H9 (cell line): ENCODE measurements around the gene IRF7. TPM values are rescaled to one million over a fixed set of nuclear protein-coding genes. Genes with fewer than 3 reads are reported as not detected.

Source experiments
- DNase-seq: peaks from one replicate; pipeline ENCODE4 v3.0.0-alpha.2; 2017
- H2AFZ ChIP-seq: one replicate; pipeline ENCODE4 v1.6.1; 2013; ENCODE audit warnings: mild to moderate bottlenecking, low read length, control low read depth, moderate library complexity
- H2AK5ac ChIP-seq: 2 replicates; pipeline ENCODE4 v1.6.1; 2013; ENCODE audit warnings: low read length, control low read depth, mixed read lengths; ENCODE audit not compliant: insufficient read length
- H2BK120ac ChIP-seq: one replicate; pipeline ENCODE4 v1.6.1; 2013; ENCODE audit warnings: low read depth, mild to moderate bottlenecking, low read length, control low read depth, inconsistent platforms; ENCODE audit not compliant: poor library complexity, severe bottlenecking
- H2BK12ac ChIP-seq: 2 replicates; pipeline ENCODE4 v1.6.1; 2013; ENCODE audit warnings: low read length, control low read depth, mixed read lengths, low read depth; ENCODE audit not compliant: insufficient read length
- H2BK15ac ChIP-seq: 2 replicates; pipeline ENCODE4 v1.6.1; 2013; ENCODE audit warnings: low read depth, low read length, control low read depth
- H2BK20ac ChIP-seq: one replicate; pipeline ENCODE4 v1.6.1; 2013; ENCODE audit warnings: low read depth, mild to moderate bottlenecking, low read length, control low read depth, inconsistent platforms; ENCODE audit not compliant: poor library complexity, severe bottlenecking
- H2BK5ac ChIP-seq: 2 replicates; pipeline ENCODE4 v1.6.1; 2013; ENCODE audit warnings: low read length, control low read depth, mixed read lengths; ENCODE audit not compliant: insufficient read length
- H3K14ac ChIP-seq: 2 replicates; pipeline ENCODE4 v1.6.1; 2013; ENCODE audit warnings: low read length, control low read depth; ENCODE audit not compliant: insufficient read depth
- H3K18ac ChIP-seq: 2 replicates; pipeline ENCODE4 v1.6.1; 2013; ENCODE audit warnings: low read depth, mild to moderate bottlenecking, mixed read lengths, low read length, control low read depth; ENCODE audit not compliant: insufficient read length
- H3K23ac ChIP-seq: 2 replicates; pipeline ENCODE4 v1.6.1; 2013; ENCODE audit warnings: low read length, control low read depth, mixed read lengths, low read depth; ENCODE audit not compliant: insufficient read length
- H3K23me2 ChIP-seq: 2 replicates; pipeline ENCODE4 v1.6.1; 2013; ENCODE audit warnings: low read depth, mild to moderate bottlenecking, mixed read lengths, low read length, control low read depth; ENCODE audit not compliant: insufficient read length, poor library complexity, severe bottlenecking
- H3K27ac ChIP-seq: 2 replicates; pipeline ENCODE4 v1.5.1; 2013; ENCODE audit warnings: low read length, control low read depth, mixed read lengths, low read depth; ENCODE audit not compliant: insufficient read length
- H3K27me3 ChIP-seq: 2 replicates; pipeline ENCODE4 v1.6.1; 2013; ENCODE audit warnings: low read length, control low read depth, inconsistent platforms; ENCODE audit not compliant: insufficient read depth
- H3K4ac ChIP-seq: 2 replicates; pipeline ENCODE4 v1.6.1; 2013; ENCODE audit warnings: low read depth, mild to moderate bottlenecking, control low read depth, inconsistent platforms, low read length, moderate library complexity
- H3K4me1 ChIP-seq: 2 replicates; pipeline ENCODE4 v1.6.1; 2013; ENCODE audit warnings: low read length, control low read depth, inconsistent platforms; ENCODE audit not compliant: insufficient read depth
- H3K4me2 ChIP-seq: 2 replicates; pipeline ENCODE4 v1.6.1; 2013; ENCODE audit warnings: low read length, control low read depth, mixed read lengths; ENCODE audit not compliant: insufficient read length, insufficient read depth
- H3K56ac ChIP-seq: 2 replicates; pipeline ENCODE4 v1.6.1; 2013; ENCODE audit warnings: low read depth, mild to moderate bottlenecking, mixed read lengths, low read length, control low read depth; ENCODE audit not compliant: insufficient read length
- H3K79me1 ChIP-seq: 2 replicates; pipeline ENCODE4 v1.6.1; 2013; ENCODE audit warnings: low read depth, mild to moderate bottlenecking, moderate library complexity, low read length, control low read depth, inconsistent platforms; ENCODE audit not compliant: insufficient read depth, poor library complexity, severe bottlenecking
- H3K79me2 ChIP-seq: 2 replicates; pipeline ENCODE4 v1.6.1; 2013; ENCODE audit warnings: low read length, control low read depth, inconsistent platforms; ENCODE audit not compliant: insufficient read depth
- H3K9ac ChIP-seq: 2 replicates; pipeline ENCODE4 v1.6.1; 2013; ENCODE audit warnings: low read length, control low read depth, mixed read lengths; ENCODE audit not compliant: insufficient read length; ENCODE audit errors: extremely low read depth
- H3K9me3 ChIP-seq: one replicate; pipeline ENCODE4 v1.6.1; 2013; ENCODE audit warnings: low read depth, low read length, inconsistent platforms; ENCODE audit not compliant: control insufficient read depth
- H3T11ph ChIP-seq: one replicate; pipeline ENCODE4 v1.6.1; 2013; ENCODE audit warnings: mild to moderate bottlenecking, low read length, control low read depth, inconsistent platforms
- H4K20me1 ChIP-seq: one replicate; pipeline ENCODE4 v1.6.1; 2013; ENCODE audit not compliant: control insufficient read depth, insufficient read length, insufficient read depth
- H4K5ac ChIP-seq: 2 replicates; pipeline ENCODE4 v1.6.1; 2013; ENCODE audit warnings: low read depth, mild to moderate bottlenecking, mixed read lengths, low read length, control low read depth; ENCODE audit not compliant: insufficient read length
- H4K8ac ChIP-seq: replicated peaks from 2 replicates; pipeline ENCODE4 v1.6.1; 2013; ENCODE audit warnings: low read length, control low read depth, mixed read lengths, low read depth; ENCODE audit not compliant: insufficient read length
- H4K91ac ChIP-seq: 2 replicates; pipeline ENCODE4 v1.6.1; 2013; ENCODE audit warnings: low read depth, mild to moderate bottlenecking, moderate library complexity, mixed read lengths, low read length, control low read depth; ENCODE audit not compliant: insufficient read length
- H3K27ac Mint-ChIP-seq, 3 experiments: 2 replicates in 2 of 3; 3 replicates in 1 of 3; pipeline ENCODE4 v1.8.0; 2020 to 2021; ENCODE audit warnings: mixed read lengths in 3 of 3, mild to moderate bottlenecking in 1 of 3, moderate library complexity in 1 of 3
- H3K27me3 Mint-ChIP-seq: 2 replicates; pipeline ENCODE4 v1.8.0; 2021; ENCODE audit warnings: low read depth, mild to moderate bottlenecking, moderate library complexity, mixed read lengths
- H3K36me3 Mint-ChIP-seq, 3 experiments: 2 replicates in 2 of 3; 3 replicates in 1 of 3; pipeline ENCODE4 v1.8.0; 2020 to 2021; ENCODE audit warnings: low read depth in 3 of 3, mixed read lengths in 3 of 3; ENCODE audit not compliant: insufficient read depth in 1 of 3
- H3K4me1 Mint-ChIP-seq, 2 experiments: 2 replicates each; pipeline ENCODE4 v1.8.0; 2020; ENCODE audit warnings: mixed read lengths in 2 of 2
- H3K4me3 Mint-ChIP-seq, 2 experiments: 2 replicates in 1 of 2; 3 replicates in 1 of 2; pipeline ENCODE4 v1.8.0; 2020 to 2021; ENCODE audit warnings: mild to moderate bottlenecking in 2 of 2, mixed read lengths in 2 of 2, moderate library complexity in 1 of 2
- H3K9me3 Mint-ChIP-seq, 2 experiments: 2 replicates in 1 of 2; 3 replicates in 1 of 2; pipeline ENCODE4 v1.8.0; 2020; ENCODE audit warnings: mild to moderate bottlenecking in 2 of 2, mixed read lengths in 2 of 2, moderate library complexity in 1 of 2
- CTCF ChIP-seq: fragments of 200-600 bp; sonication (generic); conservative IDR thresholded peaks from 3 replicates; pipeline ENCODE4 v1.8.0; 2021; ENCODE audit warnings: antibody characterized with exemption, mild to moderate bottlenecking
- WGBS: extraction: QIAGEN DNeasy Blood & Tissue Kit; methylation state at CpG from one replicate; pipeline ENCODE4 v1.1.7; 2013; ENCODE audit warnings: missing lambda C conversion rate, low lambda C conversion rate, mixed read lengths; ENCODE audit not compliant: insufficient read length; ENCODE audit errors: extremely low coverage; 5-methylcytosine and 5-hydroxymethylcytosine counted together
- total RNA-seq: library from RNA; stranded (reverse); gene quantifications from 2 replicates; pipeline ENCODE4 v1.2.1, GENCODE V29; 2021

Gene IRF7
- total RNA-seq, 1 experiment from 2014 or later = 9.8 TPM

- WGBS = no CpG with 5 or more reads among the region's 15 CpGs
- no peak for TF ChIP-seq CTCF
These were observed 49.4 kb upstream of the IRF7 start for GRCh38 chr11:665062-665703.

More at GRCh38 chr11:665062-665703, 49.4 kb upstream of the IRF7 start:
- no peak overlapping the region for H3K4ac ChIP-seq
- H4K20me1 ChIP-seq = no peaks in the 10 kb centered on the region
- H3K56ac ChIP-seq = no peak overlapping the region
- H2AFZ ChIP-seq = no peak overlapping the region
- no peaks in the 10 kb centered on the region for H3K4me1 ChIP-seq
- no peaks in the 10 kb centered on the region for H3K79me1 ChIP-seq
- no peak for DNase-seq
- Mint-ChIP-seq H3K4me3 (no peak overlapping the region), H3K36me3 (peaks cover 18 to 50% (median 39%) of the 10 kb centered on the region in 3 experiments; a peak in 6 of 7 replicates), H3K4me1 (0 out of 4 replicates have a peak, but pooled peaks cover 0 to 3% of the 10 kb centered on the region in 2 experiments), H3K27ac (peak overlapping the region in 1 of 3 experiments; percentile 44; a peak in 1 of 7 replicates), H3K27me3 (no peaks in the 10 kb centered on the region), H3K9me3 (no peaks in the 10 kb centered on the region)
- no peak overlapping the region for H2BK15ac ChIP-seq
- H4K91ac ChIP-seq = no peak overlapping the region
- no peak overlapping the region for H2BK12ac ChIP-seq
- H4K5ac ChIP-seq = no peak overlapping the region
- H2BK5ac ChIP-seq = no peak overlapping the region
- no peak overlapping the region for H3K27ac ChIP-seq
- H2BK20ac ChIP-seq = no peak overlapping the region
- no peak overlapping the region for H3K23ac ChIP-seq
- H3K79me2 ChIP-seq = no peaks in the 10 kb centered on the region
- no peak overlapping the region for H3K18ac ChIP-seq
- no peaks in the 10 kb centered on the region for H3K27me3 ChIP-seq
- H3K9ac ChIP-seq = no peak overlapping the region
- no peak overlapping the region for H2BK120ac ChIP-seq
- no peak overlapping the region for H3K14ac ChIP-seq
- no peak overlapping the region for H3T11ph ChIP-seq
- H2AK5ac ChIP-seq = no peak overlapping the region
- no peak overlapping the region for H3K4me2 ChIP-seq
- no peak overlapping the region for H4K8ac ChIP-seq
- H3K23me2 ChIP-seq = no peaks in the 10 kb centered on the region
- H3K9me3 ChIP-seq = no peaks in the 10 kb centered on the region
